Stromal cell of bone marrow (primary cell): Measurements from ENCODE around the gene GPR137C.
"Not testable (repeated sequence)": the region's sequence is repeated elsewhere in the genome, so short reads cannot be mapped to it uniquely, and the experiment has no call there.

ENCODE experiments used
- DNase-seq: peaks from one replicate; pipeline ENCODE4 v3.0.0-alpha.2; 2012; ENCODE audit warnings: low read depth

Gene GPR137C

DNA sequence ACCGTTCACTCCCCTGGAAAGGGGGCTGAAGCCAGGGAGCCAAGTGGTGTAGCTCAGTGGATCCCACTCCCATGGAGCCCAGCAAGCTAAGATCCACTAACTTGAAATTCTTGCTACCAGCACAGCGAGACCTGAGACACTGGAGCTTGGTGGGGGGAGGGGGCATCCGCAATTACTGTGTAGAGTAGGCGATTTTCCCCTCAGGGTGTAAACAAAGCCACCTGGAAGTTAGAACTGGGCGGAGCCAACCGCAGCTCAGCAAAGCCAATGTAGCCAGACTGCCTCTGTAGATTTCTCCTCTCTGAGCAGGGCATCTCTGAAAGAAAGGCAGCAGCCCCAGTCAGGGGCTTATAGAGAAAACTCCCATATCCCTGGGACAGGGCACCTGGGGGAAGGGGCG is 15.8 kb downstream of the GPR137C start:
- not testable (repeated sequence) for DNase-seq

DNA sequence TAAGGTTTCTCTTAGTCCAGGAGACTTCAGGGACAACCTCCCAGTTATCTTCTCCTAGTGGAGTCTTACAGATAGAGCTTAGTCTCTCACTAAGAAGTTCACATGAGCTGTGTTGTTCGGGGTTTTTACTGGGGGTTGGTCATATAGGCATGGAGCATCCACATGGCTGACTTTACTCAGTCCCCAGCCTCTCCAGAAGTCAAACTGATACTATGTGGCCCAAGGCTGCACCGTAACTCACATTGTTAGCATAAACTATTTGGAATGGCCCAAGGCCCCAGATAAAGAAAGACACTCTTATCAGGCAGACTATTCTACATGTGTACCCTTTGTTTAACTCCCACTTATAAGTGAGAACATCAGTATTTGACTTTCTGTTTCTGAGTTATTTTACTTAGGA is 23.2 kb downstream of the GPR137C start:
- DNase-seq: no peak

DNA sequence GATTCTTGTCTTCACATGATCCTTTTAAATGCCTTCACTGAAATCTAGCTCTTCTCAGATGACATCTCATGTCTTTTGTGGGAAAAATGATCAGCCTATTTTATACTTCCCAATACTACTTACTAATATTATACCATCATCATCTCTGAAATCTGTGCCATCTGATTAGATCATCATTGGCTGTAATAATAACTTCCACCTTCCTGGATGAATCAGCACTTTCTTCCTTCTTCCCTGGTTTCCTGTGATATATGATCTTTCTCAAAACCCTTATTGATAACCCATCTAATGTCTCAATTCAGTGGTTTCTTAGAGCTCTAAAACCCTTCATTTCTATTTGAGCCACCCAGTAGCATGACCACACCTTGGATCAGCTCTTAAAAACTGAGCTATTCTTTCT is 30.9 kb downstream of the GPR137C start:
- no peak for DNase-seq

DNA sequence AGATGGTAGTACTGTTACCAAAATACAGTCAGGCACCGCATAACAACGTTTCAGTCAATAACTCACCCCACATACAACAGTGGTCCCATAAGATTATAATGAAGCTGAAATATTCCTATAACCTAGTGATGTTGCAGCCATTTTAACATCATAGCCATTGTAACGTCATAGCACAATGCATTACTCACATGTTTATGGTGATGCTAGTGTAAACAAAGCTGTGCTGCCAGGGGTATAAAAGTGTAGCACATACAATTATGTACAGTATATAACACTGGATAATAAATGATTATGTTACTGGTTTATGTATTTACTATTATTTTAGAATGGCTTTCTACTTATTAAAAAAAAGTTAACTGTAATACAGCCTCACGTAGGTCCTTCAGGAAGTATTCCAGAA is 37.0 kb downstream of the GPR137C start:
- no peak for DNase-seq

DNA sequence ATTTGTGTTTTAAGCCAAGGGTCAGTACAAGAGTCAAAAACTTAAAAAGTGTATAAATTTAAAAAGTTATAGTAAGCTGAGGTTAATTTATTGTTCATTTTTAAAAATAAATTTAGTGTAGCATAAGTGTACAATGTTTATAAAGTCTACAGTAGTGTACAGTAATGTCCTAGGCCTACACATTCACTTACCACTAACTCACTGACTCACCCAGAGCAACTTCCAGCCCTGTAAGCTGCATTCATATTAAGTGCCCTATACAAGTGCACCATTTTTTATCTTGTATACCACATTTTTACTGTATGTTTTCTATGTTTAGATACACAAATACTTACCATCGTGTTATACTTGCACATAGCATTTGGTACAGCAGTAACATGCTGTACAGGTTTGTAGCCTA is 37.7 kb downstream of the GPR137C start:
- DNase-seq: no peak

DNA sequence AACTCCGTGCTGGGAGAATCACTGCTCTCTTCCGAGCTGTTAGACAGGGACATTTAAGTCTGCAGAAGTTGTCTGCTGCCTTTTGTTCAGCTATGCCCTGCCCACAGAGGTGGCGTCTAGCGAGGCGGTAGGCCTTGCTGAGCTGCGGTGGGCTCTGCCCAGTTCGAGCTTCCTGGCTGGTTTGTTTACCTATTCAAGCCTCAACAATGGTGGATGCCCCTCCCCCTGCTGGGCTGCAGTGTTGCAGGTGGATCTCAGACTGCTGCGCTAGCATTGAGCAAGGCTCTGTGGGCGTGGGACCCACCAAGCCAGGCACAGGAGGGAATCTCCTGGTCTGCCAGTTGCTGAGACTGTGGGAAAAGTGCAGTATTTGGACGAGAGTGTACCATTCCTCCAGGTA is 43.7 kb downstream of the GPR137C start:
- no peak for DNase-seq

DNA sequence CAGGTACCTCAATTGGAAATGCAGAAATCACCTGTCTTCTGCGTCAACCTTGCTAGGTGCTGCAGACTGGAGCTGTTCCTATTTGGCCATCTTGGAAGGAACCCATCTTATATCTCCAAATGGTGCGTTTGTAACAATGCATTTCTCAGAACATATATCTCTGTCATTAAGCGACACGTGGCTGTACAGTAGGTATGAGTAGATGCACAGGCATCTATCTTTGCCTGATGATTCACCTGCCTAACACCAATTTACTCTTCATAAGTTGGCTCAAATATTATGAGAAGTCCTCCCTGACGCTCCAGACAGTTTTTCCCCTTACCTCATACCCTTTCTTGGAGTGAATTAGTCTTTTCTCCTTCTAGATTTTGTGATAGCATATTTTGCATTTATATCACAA is 44.2 kb downstream of the GPR137C start:
- no peak for DNase-seq

DNA sequence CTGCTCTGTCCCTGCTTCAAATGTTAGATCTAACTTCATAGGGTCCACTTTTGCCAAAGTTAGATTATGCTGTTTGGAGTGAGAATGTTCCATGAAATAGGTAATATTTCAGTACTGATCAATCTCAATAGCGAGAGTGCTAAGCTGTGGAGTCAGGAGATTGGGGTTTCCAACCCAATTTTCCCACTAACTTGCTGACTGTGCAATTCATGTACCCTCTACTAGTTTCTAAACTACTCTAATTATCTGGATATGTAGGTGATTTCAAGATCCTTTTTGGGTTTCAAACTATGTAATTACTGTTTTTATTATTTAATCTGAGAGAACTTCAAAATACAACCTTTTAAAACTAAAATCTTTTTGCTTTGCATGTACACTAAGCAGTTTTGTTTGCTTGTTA is 45.9 kb downstream of the GPR137C start:
- DNase-seq: no peak

DNA sequence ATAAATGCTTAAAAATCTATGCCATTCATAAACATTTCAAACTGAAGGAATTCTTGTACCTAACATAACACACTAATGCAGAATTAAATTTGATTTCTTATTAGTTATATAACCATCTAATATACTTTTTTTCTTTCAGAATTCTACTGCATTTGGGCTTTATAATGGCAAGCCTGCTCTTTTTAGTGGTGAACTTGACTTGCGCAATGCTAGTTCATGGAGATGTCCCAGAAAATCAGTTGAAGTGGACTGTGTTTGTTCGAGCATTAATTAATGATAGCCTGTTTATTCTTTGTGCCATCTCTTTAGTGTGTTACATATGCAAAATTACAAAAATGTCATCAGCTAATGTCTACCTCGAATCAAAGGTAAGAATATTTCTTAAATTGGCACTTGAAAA is 47.3 kb downstream of the GPR137C start:
- no peak for DNase-seq

DNA sequence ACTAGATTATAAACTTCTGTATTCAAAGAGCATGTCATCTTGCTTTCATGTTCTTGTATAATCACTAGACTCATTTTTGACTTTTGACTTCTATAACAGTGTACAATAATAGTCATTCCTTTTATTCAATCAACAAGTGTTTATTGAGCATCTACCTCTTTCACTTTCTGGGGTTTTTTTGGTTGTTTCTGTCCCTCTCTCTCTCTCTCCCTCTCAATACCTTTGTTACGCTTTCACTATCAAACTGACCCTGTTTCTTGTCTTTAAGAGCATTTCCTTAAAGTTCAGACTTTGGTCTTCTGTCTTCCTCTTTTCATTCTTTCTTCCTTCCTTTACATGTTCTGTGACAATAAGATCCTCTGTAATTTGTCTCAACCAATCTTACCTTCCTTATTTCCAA is 49.5 kb downstream of the GPR137C start:
- no peak for DNase-seq

DNA sequence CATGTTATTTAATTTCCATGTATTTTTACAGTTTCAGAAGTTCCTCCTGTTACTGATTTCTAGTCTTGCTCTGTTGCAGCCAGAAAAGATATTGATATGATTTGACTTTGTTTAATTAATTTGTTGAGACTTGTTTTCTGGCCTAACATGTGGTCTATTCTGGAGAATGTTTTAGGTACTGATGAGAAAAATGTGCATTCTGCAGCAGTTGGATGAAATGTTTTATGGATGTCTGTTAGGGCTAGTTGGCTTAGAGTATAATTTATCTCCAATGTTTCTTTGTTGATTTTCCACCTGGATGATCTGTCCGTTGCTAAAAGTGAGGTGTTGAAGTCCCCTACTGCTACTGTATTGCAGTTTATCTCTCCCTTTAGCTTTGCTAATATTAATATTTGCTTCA is 54.4 kb downstream of the GPR137C start:
- no peak for DNase-seq

DNA sequence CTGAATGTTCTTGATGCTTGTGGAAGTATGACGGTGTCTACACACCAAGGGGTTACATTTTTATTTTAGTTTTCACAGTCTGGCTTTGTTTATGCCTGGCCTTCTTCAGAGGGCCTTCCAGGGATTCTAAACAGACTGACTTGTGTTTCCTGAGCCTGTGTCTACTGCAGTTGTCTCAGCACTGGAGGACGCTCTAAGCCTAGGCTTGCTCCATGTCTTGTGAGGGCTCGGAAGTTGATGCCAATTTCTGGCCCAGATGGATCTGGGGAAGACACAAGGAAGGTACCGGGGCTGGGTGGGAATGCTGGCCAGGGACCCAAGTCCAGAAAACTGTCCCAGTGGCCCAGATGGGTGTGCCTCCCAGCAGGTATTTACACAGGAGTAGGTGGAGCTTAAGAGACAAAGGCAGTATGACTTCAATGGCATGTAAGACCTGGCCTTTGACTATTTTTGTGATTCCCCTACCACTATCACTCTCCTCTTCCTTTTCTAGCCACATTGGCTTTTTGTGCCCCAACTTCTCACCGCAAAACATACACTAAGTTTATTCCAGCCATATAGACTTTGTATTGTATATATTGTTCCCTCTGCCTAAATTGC is 56.9 kb downstream of the GPR137C start:
- DNase-seq: no peak

DNA sequence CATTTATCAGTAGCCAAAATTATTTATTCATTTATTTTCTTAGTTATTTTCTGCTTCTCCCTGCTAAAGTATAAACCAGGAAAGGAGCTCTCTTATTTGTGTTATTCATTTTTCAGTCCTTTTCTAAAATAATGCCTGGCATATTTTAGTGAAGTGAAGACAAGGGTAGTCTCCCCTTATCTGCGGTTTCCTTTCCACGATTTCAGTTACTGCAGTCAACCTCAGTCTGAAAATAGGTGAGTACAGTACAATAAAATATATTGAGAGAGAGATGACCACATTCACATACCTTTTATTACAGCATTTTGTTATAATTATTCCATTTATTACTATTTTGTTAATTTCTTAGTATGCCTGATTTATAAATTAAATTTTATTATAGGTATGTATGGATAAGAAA is 57.6 kb downstream of the GPR137C start:
- DNase-seq: no peak

DNA sequence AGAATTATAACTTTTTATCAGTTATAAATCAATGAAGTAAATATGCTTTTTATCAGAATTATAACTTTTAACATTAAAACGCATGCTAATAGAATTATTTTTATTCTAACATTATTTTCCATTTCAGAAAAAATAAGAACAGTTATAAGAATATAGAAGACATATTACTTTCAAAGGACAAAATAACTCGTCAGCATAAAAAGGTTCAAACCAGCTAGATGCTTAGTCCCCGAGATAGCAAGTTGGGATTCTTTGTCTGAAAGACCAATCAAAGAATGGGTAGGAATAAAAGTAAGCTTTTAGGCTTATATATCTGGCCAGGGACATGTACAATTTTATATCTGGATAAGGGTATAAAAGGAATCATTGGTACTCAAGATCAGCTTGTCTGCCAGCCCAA is 66.0 kb downstream of the GPR137C start:
- no peak for DNase-seq

DNA sequence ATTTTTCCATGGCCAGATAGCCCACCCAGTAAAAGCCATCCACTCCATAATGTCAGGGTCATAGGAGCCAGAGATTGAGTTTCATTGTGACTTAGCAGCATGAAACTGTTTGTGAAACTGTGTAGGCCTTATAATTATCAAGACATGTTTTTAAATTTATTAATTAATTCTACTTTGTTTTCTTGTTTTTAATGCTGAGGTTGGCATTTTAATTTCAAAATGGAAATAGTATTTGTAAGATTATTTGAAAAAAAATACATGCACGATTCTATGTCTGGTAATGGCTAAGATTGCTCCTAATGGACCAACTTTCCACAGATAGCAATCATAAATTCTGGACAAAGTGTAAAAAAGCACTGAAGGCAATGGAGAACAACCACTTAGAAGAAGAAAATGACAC is 67.1 kb downstream of the GPR137C start:
- DNase-seq: no peak

DNA sequence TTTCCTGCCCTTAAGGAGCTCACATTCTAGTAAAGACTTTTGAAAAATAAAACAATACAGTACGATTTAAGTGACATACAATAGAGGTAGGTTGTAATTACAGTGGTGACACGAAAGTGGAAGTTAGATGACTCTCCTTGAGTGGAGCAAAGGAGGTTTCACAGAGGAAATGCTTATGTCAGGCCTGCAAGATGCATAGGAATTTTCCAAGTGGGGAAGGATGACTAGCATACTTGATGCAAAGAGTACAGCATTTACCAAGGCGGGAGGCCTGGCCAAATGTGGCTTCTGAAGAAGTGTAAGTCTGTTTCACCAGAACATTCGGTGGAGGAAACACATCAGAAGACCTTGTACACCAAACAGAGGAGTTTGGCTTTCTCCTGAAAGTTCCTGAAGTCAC is 87.5 kb downstream of the GPR137C start:
- DNase-seq: no peak

DNA sequence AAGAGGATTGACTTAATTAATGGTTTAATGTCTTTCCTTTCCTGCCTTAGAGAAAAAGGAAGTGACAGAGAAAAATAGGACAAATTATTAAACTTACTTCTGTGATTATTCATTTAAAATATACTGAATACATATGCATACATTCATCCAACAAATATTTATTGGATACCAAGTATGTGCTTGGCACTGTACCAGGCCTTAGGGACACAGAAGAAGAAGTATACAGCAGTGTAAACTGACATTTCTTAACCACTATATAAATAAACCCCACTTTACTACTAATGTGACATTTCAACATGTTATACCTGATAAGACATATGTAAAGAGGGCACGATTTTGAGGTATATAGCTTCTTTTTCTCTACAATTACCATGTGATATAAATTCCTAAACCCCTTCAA is 89.1 kb downstream of the GPR137C start:
- no peak for DNase-seq

DNA sequence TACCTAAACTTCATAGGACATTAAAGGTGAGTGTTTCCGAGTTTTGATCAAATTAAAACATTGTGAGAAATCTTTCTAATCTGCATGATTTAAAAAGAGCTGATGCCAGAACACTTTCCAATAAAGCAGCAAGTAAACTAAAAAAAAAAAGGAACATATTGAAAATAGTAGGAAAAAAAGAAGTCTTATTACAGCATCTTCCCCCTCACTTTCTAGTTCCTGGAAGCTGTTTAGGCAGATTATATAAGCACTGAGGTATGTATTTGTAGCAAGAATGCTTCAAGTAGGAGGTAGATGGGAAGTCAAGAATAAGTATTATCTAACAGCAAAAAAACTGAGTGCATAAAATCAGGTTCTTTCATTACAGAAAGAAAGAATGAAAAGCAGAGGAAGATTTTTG is 96.9 kb downstream of the GPR137C start:
- no peak for DNase-seq

DNA sequence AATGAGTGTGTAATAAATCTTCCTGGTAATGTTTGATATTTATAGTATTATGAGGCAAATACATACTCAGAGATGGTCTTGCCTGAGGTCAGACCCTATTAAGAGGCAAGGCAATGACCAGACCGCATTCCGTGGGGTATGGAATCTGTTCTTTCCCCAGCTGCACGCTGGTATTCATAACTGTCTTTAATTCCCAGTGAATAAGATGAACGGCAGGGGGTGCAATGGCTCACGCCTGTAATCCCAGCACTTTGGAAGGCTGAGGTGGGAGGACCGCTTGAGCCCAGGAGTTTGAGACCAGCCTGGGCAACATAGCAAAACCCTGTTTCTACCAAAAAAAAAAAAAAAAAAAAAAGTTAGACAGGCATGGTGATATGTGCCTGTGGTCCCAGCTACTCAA is 98.1 kb downstream of the GPR137C start:
- DNase-seq: no peak

DNA sequence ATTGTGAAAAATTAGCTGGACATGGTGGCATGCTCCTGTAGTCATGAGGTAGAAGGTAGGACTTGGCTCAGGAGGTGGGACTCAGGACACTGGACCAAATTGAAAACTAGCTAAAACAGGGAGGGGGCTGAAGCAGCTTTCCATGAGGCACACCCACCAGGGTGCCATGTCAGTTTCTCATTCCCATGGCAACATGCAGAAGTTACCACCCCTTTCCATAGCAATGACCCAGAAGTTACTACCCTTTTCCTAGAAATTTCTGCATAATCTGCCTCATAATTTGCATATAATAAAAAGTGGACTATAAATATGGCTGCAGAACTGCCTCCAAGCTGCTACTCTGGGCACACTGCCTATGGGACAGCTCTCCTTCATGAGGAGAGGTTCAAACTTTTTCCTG is 104.3 kb downstream of the GPR137C start:
- DNase-seq: no peak

DNA sequence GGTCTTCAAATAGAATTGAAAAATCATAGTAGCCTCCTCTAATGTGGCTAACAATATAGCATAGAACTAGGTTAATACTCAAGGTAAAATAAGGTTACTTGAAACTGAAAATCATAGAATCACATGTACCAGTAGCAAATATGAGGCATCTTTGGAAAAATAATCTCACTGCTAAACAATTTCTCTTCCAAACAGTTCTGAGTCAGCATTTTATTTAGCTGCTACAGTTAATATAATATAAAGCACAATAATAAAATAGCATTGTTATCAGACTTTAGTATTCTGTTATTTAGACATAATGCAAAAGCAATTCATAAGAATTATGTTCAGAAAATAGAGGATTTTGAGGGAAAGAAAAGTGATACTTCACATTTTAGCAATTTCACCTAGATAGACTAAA is 107.7 kb downstream of the GPR137C start:
- DNase-seq: no peak

DNA sequence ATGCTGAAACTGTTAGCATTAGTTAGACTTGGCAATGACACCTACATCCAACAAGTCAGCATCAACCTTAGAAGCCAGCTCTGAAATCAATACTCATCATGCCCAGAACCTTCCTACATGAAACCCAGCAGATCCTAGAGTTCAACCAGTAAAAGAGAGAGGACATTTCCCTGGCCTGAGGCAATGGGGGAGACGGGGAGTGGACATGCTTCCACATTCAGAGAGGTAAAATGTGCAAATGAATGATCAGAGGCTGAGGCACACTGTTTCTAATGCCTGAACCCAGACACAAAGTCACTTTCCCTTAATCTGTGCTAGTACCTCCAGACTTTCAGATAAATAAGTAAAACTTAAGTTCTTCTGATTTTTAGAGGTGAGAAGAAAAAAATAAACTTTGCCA is 108.2 kb downstream of the GPR137C start:
- DNase-seq: no peak

DNA sequence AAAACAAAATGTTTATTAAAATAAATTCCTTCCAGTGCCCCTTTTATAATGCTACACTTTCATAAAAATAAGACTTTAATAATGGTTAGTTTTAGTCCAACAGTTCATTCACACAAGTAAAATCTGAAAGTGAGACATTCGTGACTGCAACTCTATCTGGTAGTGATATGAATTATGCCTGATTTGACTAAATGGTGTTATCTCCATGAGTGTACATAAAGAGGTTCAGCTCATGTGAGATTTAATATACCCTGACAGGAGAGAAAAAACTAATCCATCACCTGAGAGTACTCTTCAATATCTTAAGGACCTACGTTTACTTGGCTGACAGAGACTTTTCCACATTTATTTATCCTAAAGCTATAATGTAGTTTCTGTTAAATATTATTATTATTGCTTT is 108.7 kb downstream of the GPR137C start:
- DNase-seq: no peak

DNA sequence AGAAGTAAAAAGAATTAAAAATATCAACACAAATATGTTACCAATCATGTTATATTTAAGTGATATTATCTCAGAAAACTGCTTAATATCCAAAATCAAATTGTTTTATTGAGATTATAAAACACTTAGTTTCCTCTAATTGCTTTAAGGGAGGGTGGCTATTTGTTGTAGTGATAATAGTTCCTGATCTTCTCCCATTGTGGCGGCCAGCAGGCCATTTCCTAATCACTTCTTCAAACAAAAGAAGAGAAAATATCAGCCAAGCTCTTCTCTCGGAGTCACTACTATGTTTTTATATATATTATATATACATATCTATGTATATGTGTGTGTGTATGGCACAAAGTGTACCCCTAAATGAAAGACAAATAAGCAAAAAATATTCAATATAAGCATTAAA is 111.2 kb downstream of the GPR137C start:
- DNase-seq: no peak

DNA sequence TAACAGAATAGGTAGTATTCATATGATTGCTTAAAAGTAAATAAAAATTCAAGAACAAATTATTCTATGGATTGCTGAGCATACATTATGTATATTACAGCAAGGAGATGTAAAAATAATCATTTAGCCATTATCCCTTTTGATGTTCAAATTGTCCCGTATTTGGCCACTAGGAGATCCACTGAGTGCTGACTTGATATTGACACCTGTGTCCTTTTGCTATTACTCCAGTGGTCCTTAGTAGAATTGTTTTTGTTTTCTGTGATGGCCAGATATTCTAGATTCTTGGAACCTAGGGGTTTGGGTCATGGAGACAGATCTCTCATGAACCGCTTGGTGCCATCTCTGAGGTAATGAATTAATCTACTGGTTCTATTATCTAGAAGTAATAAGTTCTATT is 126.0 kb downstream of the GPR137C start:
- DNase-seq: no peak
